GM23338 (cell line): ENCODE measurements around the gene SAP130. TPM values are rescaled to one million over a fixed set of nuclear protein-coding genes. Genes with fewer than 3 reads are reported as not detected.

Experiments
- EZH2 ChIP-seq: fragments of 200-600 bp; sonication (generic); IDR thresholded peaks from one replicate; pipeline ENCODE4 v1.8.0; 2017; ENCODE audit warnings: antibody characterized with exemption, mild to moderate bottlenecking, low read depth; ENCODE audit not compliant: unreplicated experiment
- EZH2phosphoT487 ChIP-seq: fragments of 200-600 bp; sonication (generic); IDR thresholded peaks from one replicate; pipeline ENCODE4 v1.8.1; 2018; ENCODE audit warnings: antibody characterized with exemption; ENCODE audit not compliant: unreplicated experiment
- NANOG ChIP-seq: IDR thresholded peaks from 2 replicates; pipeline ENCODE4 v1.6.1; 2016; ENCODE audit warnings: antibody characterized with exemption, borderline replicate concordance
- STAT1 ChIP-seq: IDR thresholded peaks from one replicate; pipeline ENCODE4 v1.6.1; 2016; ENCODE audit warnings: antibody characterized with exemption; ENCODE audit not compliant: unreplicated experiment
- polyA plus RNA-seq: library from polyadenylated mRNA; unstranded; fragments of >200 nt; fragmentation: Nextera tagmentation; extraction: Ambion mirVana; gene quantifications from 2 replicates; pipeline ENCODE4 v1.2.1, GENCODE V29; 2016
- total RNA-seq: library from RNA; depleted of rRNA; stranded (reverse); fragments of >200 nt; shearing (Covaris generic); gene quantifications from 2 replicates; pipeline ENCODE4 v1.2.3, GENCODE V29; 2014
- TF ChIP-seq, protein P1 (sequence below): fragments of 250-450 bp; sonication (Bioruptor Pico); IDR thresholded peaks from 2 replicates; pipeline ENCODE4 v1.5.0; 2020; ENCODE audit warnings: mild to moderate bottlenecking, moderate library complexity
- TF ChIP-seq, protein P2 (sequence below): IDR thresholded peaks from 2 replicates; pipeline ENCODE4 v1.6.1; 2016; ENCODE audit warnings: antibody characterized with exemption
- TF ChIP-seq, protein P3 (sequence below): IDR thresholded peaks from one replicate; pipeline ENCODE4 v1.6.1; 2018; ENCODE audit warnings: antibody characterized with exemption; ENCODE audit not compliant: unreplicated experiment
- TF ChIP-seq, protein P4 (sequence below), 2 experiments: fragments of 200-600 bp in 1 of 2; sonication (generic) in 1 of 2; conservative IDR thresholded peaks; 2 replicates each; pipeline versions ENCODE4 v1.5.1 to v1.6.1; 2016 to 2017; ENCODE audit warnings: antibody characterized with exemption in 2 of 2, low read depth in 2 of 2, mild to moderate bottlenecking in 2 of 2, moderate library complexity in 1 of 2

The SAP130 gene
- total and polyA plus RNA-seq, 2 experiments from 2014 or later: 19.5 to 35.1 TPM

DNA sequence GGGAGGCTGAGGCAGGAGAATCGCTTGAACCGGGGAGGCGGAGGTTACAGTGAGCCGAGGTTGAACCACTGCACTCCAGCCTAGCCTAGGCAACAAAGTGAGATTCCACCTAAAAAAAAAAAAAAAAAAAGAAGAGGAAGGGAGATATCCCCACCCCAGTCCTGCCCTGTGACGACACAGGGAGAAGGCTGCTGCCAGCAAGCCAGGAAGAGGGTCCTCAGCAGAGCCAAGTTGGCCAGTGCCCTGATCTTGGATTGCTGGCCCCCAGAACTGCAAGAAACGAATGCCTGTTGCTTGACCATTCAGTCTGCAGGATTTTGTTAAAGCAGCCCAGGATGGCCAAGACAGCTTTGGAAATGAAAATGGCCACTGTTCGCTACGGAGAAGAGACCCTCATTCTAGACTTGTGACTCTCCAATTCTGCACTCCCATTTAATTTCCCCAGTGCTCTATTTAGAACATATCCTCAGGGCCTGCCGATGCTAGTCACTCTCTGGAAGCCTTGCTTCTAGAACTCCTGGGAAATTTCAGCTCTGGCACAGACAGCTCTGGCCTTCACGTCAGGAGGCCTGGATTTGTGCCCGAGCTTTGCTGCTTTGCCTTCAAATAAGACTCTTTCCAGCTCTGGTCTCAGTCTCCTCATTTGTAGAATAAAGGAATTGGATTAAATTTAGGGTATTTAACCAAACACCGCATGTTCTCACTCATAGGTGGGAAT, 126.4 kb downstream of the SAP130 start (continued):
- TF ChIP-seq, protein P1, sequence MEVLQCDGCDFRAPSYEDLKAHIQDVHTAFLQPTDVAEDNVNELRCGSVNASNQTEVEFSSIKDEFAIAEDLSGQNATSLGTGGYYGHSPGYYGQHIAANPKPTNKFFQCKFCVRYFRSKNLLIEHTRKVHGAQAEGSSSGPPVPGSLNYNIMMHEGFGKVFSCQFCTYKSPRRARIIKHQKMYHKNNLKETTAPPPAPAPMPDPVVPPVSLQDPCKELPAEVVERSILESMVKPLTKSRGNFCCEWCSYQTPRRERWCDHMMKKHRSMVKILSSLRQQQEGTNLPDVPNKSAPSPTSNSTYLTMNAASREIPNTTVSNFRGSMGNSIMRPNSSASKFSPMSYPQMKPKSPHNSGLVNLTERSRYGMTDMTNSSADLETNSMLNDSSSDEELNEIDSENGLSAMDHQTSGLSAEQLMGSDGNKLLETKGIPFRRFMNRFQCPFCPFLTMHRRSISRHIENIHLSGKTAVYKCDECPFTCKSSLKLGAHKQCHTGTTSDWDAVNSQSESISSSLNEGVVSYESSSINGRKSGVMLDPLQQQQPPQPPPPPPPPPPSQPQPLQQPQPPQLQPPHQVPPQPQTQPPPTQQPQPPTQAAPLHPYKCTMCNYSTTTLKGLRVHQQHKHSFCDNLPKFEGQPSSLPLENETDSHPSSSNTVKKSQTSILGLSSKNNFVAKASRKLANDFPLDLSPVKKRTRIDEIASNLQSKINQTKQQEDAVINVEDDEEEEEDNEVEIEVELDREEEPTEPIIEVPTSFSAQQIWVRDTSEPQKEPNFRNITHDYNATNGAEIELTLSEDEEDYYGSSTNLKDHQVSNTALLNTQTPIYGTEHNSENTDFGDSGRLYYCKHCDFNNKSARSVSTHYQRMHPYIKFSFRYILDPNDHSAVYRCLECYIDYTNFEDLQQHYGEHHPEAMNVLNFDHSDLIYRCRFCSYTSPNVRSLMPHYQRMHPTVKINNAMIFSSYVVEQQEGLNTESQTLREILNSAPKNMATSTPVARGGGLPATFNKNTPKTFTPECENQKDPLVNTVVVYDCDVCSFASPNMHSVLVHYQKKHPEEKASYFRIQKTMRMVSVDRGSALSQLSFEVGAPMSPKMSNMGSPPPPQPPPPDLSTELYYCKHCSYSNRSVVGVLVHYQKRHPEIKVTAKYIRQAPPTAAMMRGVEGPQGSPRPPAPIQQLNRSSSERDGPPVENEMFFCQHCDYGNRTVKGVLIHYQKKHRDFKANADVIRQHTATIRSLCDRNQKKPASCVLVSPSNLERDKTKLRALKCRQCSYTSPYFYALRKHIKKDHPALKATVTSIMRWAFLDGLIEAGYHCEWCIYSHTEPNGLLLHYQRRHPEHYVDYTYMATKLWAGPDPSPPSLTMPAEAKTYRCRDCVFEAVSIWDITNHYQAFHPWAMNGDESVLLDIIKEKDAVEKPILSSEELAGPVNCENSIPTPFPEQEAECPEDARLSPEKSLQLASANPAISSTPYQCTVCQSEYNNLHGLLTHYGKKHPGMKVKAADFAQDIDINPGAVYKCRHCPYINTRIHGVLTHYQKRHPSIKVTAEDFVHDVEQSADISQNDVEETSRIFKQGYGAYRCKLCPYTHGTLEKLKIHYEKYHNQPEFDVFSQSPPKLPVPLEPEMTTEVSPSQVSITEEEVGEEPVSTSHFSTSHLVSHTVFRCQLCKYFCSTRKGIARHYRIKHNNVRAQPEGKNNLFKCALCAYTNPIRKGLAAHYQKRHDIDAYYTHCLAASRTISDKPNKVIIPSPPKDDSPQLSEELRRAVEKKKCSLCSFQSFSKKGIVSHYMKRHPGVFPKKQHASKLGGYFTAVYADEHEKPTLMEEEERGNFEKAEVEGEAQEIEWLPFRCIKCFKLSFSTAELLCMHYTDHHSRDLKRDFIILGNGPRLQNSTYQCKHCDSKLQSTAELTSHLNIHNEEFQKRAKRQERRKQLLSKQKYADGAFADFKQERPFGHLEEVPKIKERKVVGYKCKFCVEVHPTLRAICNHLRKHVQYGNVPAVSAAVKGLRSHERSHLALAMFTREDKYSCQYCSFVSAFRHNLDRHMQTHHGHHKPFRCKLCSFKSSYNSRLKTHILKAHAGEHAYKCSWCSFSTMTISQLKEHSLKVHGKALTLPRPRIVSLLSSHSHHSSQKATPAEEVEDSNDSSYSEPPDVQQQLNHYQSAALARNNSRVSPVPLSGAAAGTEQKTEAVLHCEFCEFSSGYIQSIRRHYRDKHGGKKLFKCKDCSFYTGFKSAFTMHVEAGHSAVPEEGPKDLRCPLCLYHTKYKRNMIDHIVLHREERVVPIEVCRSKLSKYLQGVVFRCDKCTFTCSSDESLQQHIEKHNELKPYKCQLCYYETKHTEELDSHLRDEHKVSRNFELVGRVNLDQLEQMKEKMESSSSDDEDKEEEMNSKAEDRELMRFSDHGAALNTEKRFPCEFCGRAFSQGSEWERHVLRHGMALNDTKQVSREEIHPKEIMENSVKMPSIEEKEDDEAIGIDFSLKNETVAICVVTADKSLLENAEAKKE (CRISPR knock-in tag): no peak
- TF ChIP-seq, protein P2, sequence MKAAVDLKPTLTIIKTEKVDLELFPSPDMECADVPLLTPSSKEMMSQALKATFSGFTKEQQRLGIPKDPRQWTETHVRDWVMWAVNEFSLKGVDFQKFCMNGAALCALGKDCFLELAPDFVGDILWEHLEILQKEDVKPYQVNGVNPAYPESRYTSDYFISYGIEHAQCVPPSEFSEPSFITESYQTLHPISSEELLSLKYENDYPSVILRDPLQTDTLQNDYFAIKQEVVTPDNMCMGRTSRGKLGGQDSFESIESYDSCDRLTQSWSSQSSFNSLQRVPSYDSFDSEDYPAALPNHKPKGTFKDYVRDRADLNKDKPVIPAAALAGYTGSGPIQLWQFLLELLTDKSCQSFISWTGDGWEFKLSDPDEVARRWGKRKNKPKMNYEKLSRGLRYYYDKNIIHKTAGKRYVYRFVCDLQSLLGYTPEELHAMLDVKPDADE: no peak
- no peak for TF ChIP-seq STAT1
- no peak for TF ChIP-seq EZH2phosphoT487
- TF ChIP-seq EZH2: no peak
- TF ChIP-seq, protein P3, sequence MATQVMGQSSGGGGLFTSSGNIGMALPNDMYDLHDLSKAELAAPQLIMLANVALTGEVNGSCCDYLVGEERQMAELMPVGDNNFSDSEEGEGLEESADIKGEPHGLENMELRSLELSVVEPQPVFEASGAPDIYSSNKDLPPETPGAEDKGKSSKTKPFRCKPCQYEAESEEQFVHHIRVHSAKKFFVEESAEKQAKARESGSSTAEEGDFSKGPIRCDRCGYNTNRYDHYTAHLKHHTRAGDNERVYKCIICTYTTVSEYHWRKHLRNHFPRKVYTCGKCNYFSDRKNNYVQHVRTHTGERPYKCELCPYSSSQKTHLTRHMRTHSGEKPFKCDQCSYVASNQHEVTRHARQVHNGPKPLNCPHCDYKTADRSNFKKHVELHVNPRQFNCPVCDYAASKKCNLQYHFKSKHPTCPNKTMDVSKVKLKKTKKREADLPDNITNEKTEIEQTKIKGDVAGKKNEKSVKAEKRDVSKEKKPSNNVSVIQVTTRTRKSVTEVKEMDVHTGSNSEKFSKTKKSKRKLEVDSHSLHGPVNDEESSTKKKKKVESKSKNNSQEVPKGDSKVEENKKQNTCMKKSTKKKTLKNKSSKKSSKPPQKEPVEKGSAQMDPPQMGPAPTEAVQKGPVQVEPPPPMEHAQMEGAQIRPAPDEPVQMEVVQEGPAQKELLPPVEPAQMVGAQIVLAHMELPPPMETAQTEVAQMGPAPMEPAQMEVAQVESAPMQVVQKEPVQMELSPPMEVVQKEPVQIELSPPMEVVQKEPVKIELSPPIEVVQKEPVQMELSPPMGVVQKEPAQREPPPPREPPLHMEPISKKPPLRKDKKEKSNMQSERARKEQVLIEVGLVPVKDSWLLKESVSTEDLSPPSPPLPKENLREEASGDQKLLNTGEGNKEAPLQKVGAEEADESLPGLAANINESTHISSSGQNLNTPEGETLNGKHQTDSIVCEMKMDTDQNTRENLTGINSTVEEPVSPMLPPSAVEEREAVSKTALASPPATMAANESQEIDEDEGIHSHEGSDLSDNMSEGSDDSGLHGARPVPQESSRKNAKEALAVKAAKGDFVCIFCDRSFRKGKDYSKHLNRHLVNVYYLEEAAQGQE: no peak
- TF ChIP-seq, protein P4, sequence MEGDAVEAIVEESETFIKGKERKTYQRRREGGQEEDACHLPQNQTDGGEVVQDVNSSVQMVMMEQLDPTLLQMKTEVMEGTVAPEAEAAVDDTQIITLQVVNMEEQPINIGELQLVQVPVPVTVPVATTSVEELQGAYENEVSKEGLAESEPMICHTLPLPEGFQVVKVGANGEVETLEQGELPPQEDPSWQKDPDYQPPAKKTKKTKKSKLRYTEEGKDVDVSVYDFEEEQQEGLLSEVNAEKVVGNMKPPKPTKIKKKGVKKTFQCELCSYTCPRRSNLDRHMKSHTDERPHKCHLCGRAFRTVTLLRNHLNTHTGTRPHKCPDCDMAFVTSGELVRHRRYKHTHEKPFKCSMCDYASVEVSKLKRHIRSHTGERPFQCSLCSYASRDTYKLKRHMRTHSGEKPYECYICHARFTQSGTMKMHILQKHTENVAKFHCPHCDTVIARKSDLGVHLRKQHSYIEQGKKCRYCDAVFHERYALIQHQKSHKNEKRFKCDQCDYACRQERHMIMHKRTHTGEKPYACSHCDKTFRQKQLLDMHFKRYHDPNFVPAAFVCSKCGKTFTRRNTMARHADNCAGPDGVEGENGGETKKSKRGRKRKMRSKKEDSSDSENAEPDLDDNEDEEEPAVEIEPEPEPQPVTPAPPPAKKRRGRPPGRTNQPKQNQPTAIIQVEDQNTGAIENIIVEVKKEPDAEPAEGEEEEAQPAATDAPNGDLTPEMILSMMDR (conservative IDR thresholded peaks at IDR 0.05; ENCODE audit: low read depth in 2 of 2): no peak
- TF ChIP-seq NANOG: no peak
